ENCODE results near the gene MME. TPM values are rescaled to one million over a fixed set of nuclear protein-coding genes. Genes with fewer than 3 reads are reported as not detected.
"Not testable (repeated sequence)": the region's sequence is repeated elsewhere in the genome, so short reads cannot be mapped to it uniquely, and the experiment has no call there.

MME gene
- total and polyA plus RNA-seq, 4 donors, result 0.05 to 18.4 (median 3.8) TPM

DNA sequence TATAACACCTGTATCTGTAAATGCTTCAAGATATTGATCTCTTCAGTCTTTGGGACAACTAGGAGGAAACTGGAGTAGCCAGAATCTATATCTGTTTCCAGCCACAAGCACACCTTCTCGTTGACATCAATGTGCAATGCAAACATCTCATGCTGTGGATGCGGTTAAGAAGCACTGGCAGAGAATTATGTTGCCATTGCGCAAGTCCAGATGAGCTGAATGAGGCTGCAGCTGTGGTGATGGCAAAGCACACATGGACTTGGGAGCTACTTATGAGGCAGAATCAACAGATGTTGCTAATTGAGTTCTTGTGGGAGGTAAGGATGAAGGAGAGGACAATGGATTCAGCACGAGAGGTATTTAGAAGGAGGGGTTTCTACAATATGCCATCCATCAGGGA lies 122.5 kb downstream of the MME start:
- ATAC-seq (ENCODE audit: low FRiP score) (no peak), DNase-seq (no peak)
- H3K36me3 ChIP-seq (ENCODE audit: control insufficient read depth in 1 of 2, insufficient read depth in 2 of 2, low read length in 1 of 2), result no peaks in the 10 kb centered on the region
- H3K4me1 ChIP-seq (ENCODE audit: control insufficient read depth in 1 of 2, insufficient read depth in 2 of 2, low read length in 2 of 2), result no peaks in the 10 kb centered on the region
- WGBS, 2 donors, result 81 to 91% methylated on average over 4 of the region's 4 CpGs
- intact Hi-C loops (cut with DNase I), result no loop called here
- H3K4me3 ChIP-seq (ENCODE audit: low read length in 2 of 2), result no peak overlapping the region
- no peaks in the 10 kb centered on the region for H3K27me3 ChIP-seq (ENCODE audit: control insufficient read depth in 1 of 2, insufficient read depth in 2 of 2, low read length in 1 of 2)
- H3K27ac ChIP-seq (ENCODE audit: low read depth in 1 of 2, low read length in 2 of 2), result no peak overlapping the region
- H3K9me3 ChIP-seq (ENCODE audit: control insufficient read depth, low read length), result no peaks in the 10 kb centered on the region

- Histone ChIP-seq H3K9me3 (ENCODE audit: control insufficient read depth, low read length) (no peaks in the 10 kb centered on the region), H3K4me1 (ENCODE audit: control insufficient read depth in 1 of 2, insufficient read depth in 2 of 2, low read length in 2 of 2) (no peaks in the 10 kb centered on the region), H3K4me3 (ENCODE audit: low read length in 2 of 2) (no peak overlapping the region), H3K27me3 (ENCODE audit: control insufficient read depth in 1 of 2, insufficient read depth in 2 of 2, low read length in 1 of 2) (no peaks in the 10 kb centered on the region), H3K36me3 (ENCODE audit: control insufficient read depth in 1 of 2, insufficient read depth in 2 of 2, low read length in 1 of 2) (no peaks in the 10 kb centered on the region), H3K27ac (ENCODE audit: low read depth in 1 of 2, low read length in 2 of 2) (no peak overlapping the region)
- no peak for ATAC-seq (ENCODE audit: low FRiP score)
- intact Hi-C loops (cut with DNase I), result no loop called here
- no peak for DNase-seq
These were observed 124.7 kb downstream of the MME start for GRCh38 chr3:155204851-155205250.

DNA sequence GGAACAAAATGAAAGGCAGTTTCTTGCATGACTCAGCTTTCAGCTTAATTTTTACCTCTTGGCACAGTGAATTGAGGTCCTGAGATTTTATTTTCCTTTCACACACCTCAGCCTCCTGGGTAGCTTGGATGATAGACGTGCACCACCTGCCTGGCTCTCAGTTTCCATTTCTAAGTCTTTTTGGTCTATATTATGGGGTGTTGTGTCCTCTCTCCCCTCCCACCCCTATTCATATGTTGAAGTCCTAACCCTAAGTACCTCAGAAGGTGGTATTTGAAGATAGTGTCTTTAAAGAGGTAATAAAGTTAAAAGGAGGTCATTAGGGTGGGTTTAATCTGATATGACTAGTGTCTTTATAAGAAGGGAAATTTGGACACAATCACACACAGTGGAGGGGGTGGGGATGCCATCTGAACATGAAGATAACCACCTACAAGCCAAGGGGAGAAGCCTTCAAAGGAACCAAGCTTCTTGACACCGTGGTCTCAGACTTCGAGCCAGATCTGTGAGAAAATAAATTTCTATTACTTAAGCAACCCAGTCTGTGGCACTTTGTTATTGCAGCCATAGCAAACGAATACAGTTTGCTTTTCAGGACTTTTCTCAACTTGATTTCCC lies 128.2 kb downstream of the MME start:
- Histone ChIP-seq H3K36me3 (ENCODE audit: control insufficient read depth in 1 of 2, insufficient read depth in 2 of 2, low read length in 1 of 2) (no peaks in the 10 kb centered on the region), H3K27me3 (ENCODE audit: control insufficient read depth in 1 of 2, insufficient read depth in 2 of 2, low read length in 1 of 2) (no peaks in the 10 kb centered on the region), H3K27ac (ENCODE audit: low read depth in 1 of 2, low read length in 2 of 2) (no peak overlapping the region), H3K4me1 (ENCODE audit: control insufficient read depth in 1 of 2, insufficient read depth in 2 of 2, low read length in 2 of 2) (no peaks in the 10 kb centered on the region), H3K9me3 (ENCODE audit: control insufficient read depth, low read length) (no peaks in the 10 kb centered on the region), H3K4me3 (ENCODE audit: low read length in 2 of 2) (no peak overlapping the region)
- ATAC-seq (ENCODE audit: low FRiP score), result no peak
- no peak for DNase-seq
- intact Hi-C loops (cut with DNase I), result no loop called here
- 47 to 62% methylated on average over 4 of the region's 4 CpGs for WGBS, 2 donors

GRCh38 chr3:155210736-155211135 lies 130.6 kb downstream of the MME start:
- H3K36me3 ChIP-seq (ENCODE audit: control insufficient read depth in 1 of 2, insufficient read depth in 2 of 2, low read length in 1 of 2), result no peaks in the 10 kb centered on the region
- DNase-seq, result no peak
- intact Hi-C loops (cut with DNase I), result no loop called here
- no peak for ATAC-seq (ENCODE audit: low FRiP score)
- no peak overlapping the region for H3K4me3 ChIP-seq (ENCODE audit: low read length in 2 of 2)
- no peaks in the 10 kb centered on the region for H3K27me3 ChIP-seq (ENCODE audit: control insufficient read depth in 1 of 2, insufficient read depth in 2 of 2, low read length in 1 of 2)
- no peaks in the 10 kb centered on the region for H3K9me3 ChIP-seq (ENCODE audit: control insufficient read depth, low read length)
- no peaks in the 10 kb centered on the region for H3K4me1 ChIP-seq (ENCODE audit: control insufficient read depth in 1 of 2, insufficient read depth in 2 of 2, low read length in 2 of 2)
- H3K27ac ChIP-seq (ENCODE audit: low read depth in 1 of 2, low read length in 2 of 2), result no peak overlapping the region
- WGBS, 2 donors, result 91% methylated on average over 2 of the region's 2 CpGs

DNA sequence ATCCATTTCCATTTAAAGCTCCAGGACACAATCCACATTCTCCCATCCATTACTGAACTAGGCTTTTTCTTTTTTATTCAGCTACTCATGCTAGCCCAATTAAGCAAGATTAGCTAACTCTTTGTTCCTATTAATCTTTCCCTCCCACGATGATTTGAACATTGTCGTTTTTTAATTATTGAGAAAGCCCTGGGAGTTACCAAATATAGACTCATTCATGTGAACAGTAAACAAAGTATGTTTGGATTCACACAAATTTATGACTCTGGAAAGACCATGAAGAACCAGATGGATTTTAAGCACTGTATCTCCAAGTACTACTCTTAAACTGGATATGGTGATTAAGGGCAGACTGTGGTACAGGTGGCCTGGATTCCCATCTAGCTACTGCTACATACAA lies 131.1 kb downstream of the MME start:
- H3K9me3 ChIP-seq (ENCODE audit: control insufficient read depth, low read length), result no peaks in the 10 kb centered on the region
- H3K27me3 ChIP-seq (ENCODE audit: control insufficient read depth in 1 of 2, insufficient read depth in 2 of 2, low read length in 1 of 2), result no peaks in the 10 kb centered on the region
- intact Hi-C loops (cut with DNase I), result no loop called here
- H3K36me3 ChIP-seq (ENCODE audit: control insufficient read depth in 1 of 2, insufficient read depth in 2 of 2, low read length in 1 of 2), result no peaks in the 10 kb centered on the region
- H3K4me1 ChIP-seq (ENCODE audit: control insufficient read depth in 1 of 2, insufficient read depth in 2 of 2, low read length in 2 of 2), result no peaks in the 10 kb centered on the region
- ATAC-seq (ENCODE audit: low FRiP score), result no peak
- no peak overlapping the region for H3K27ac ChIP-seq (ENCODE audit: low read depth in 1 of 2, low read length in 2 of 2)
- WGBS, 2 donors, result 67 to 70% methylated on average over 2 of the region's 2 CpGs
- no peak for DNase-seq
- no peak overlapping the region for H3K4me3 ChIP-seq (ENCODE audit: low read length in 2 of 2)

DNA sequence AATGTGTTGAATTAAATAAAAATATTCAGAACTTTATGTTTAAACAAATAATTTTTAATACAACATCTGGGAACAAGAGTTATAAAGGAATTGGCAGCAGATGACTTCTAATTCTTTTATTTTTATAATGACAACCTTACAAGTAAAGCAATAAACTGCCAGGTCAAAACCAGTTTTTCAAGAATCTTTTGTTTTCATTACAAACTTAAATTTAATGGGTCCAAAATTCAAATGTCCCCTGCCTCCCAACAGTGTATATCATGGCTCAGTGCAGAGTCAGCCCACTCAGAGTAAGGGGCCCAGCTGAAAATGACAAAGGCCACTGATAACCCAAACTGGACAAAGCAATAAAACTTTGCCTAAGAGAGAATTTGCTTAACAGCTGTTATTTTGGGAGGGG lies 131.8 kb downstream of the MME start:
- Histone ChIP-seq H3K27me3 (ENCODE audit: control insufficient read depth in 1 of 2, insufficient read depth in 2 of 2, low read length in 1 of 2) (no peaks in the 10 kb centered on the region), H3K27ac (ENCODE audit: low read depth in 1 of 2, low read length in 2 of 2) (no peak overlapping the region), H3K9me3 (ENCODE audit: control insufficient read depth, low read length) (no peaks in the 10 kb centered on the region), H3K36me3 (ENCODE audit: control insufficient read depth in 1 of 2, insufficient read depth in 2 of 2, low read length in 1 of 2) (no peaks in the 10 kb centered on the region), H3K4me1 (ENCODE audit: control insufficient read depth in 1 of 2, insufficient read depth in 2 of 2, low read length in 2 of 2) (no peaks in the 10 kb centered on the region), H3K4me3 (ENCODE audit: low read length in 2 of 2) (no peak overlapping the region)
- no peak for ATAC-seq (ENCODE audit: low FRiP score)
- DNase-seq, result no peak
- intact Hi-C loops (cut with DNase I), result no loop called here

DNA sequence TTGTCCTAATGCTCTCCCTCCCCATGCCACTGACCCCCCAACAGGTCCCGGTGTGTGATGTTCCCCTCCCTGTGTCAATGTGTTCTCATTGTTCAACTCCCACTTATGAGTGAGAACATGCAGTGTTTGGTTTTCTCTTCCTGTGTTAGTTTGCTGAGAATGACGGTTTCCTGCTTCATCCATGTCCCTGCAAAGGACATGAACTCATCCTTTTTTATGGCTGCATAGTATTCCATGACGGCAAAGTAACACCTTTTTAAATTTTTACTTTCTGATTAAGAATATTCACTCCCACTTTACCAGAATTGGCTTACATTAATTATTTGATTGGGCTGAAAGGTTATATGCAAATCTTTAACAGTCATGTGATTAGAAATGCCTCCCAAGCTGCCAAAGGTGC lies 135.9 kb downstream of the MME start:
- H3K27me3 ChIP-seq (ENCODE audit: control insufficient read depth in 1 of 2, insufficient read depth in 2 of 2, low read length in 1 of 2); H3K4me3 ChIP-seq (ENCODE audit: low read length in 2 of 2); intact Hi-C loops (cut with DNase I); H3K4me1 ChIP-seq (ENCODE audit: control insufficient read depth in 1 of 2, insufficient read depth in 2 of 2, low read length in 2 of 2); H3K9me3 ChIP-seq (ENCODE audit: control insufficient read depth, low read length); H3K27ac ChIP-seq (ENCODE audit: low read depth in 1 of 2, low read length in 2 of 2); ATAC-seq (ENCODE audit: low FRiP score); DNase-seq; H3K36me3 ChIP-seq (ENCODE audit: control insufficient read depth in 1 of 2, insufficient read depth in 2 of 2, low read length in 1 of 2): not testable (repeated sequence)
- 86 to 90% methylated on average over 3 of the region's 3 CpGs for WGBS, 2 donors

DNA sequence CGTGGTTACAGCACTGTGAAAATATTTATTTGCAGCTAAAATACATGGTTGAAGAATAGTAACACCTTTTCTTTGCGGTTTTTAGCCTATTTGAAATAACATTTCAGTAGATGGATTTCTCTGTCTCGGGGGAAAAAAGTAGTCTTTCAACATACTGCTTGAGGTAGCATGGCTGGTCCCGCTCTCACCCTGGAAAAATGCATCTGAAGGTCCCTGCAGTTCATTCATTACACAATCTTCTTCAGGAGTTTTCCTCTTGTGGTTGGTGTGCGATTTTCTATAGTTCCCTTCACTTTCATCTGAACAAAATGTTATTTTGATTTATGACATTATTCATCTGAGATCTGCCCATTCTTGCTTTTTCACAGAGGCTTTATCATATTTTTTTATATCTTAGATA lies 137.5 kb downstream of the MME start:
- 33 to 46% methylated on average over 5 of the region's 5 CpGs for WGBS, 2 donors
- no peak for ATAC-seq (ENCODE audit: low FRiP score)

GRCh38 chr3:155218462-155218861 lies 138.3 kb downstream of the MME start:
- no peak overlapping the region for H3K27ac ChIP-seq (ENCODE audit: low read depth in 1 of 2, low read length in 2 of 2)

More for the DNA sequence above, 137.5 kb downstream of the MME start:
- H3K4me3 ChIP-seq (ENCODE audit: low read length in 2 of 2), result no peak overlapping the region
- no peak for DNase-seq
- intact Hi-C loops (cut with DNase I), result no loop called here
- H3K27ac ChIP-seq (ENCODE audit: low read depth in 1 of 2, low read length in 2 of 2), result no peak overlapping the region
- no peaks in the 10 kb centered on the region for H3K27me3 ChIP-seq (ENCODE audit: control insufficient read depth in 1 of 2, insufficient read depth in 2 of 2, low read length in 1 of 2)
- no peaks in the 10 kb centered on the region for H3K4me1 ChIP-seq (ENCODE audit: control insufficient read depth in 1 of 2, insufficient read depth in 2 of 2, low read length in 2 of 2)
- H3K36me3 ChIP-seq (ENCODE audit: control insufficient read depth in 1 of 2, insufficient read depth in 2 of 2, low read length in 1 of 2), result no peaks in the 10 kb centered on the region
- H3K9me3 ChIP-seq (ENCODE audit: control insufficient read depth, low read length), result peaks cover 2% of the 10 kb centered on the region

More at GRCh38 chr3:155218462-155218861, 138.3 kb downstream of the MME start:
- ATAC-seq (ENCODE audit: low FRiP score) (no peak), DNase-seq (no peak)
- Histone ChIP-seq H3K9me3 (ENCODE audit: control insufficient read depth, low read length) (peaks cover 2% of the 10 kb centered on the region), H3K4me1 (ENCODE audit: control insufficient read depth in 1 of 2, insufficient read depth in 2 of 2, low read length in 2 of 2) (no peaks in the 10 kb centered on the region), H3K27me3 (ENCODE audit: control insufficient read depth in 1 of 2, insufficient read depth in 2 of 2, low read length in 1 of 2) (no peaks in the 10 kb centered on the region), H3K36me3 (ENCODE audit: control insufficient read depth in 1 of 2, insufficient read depth in 2 of 2, low read length in 1 of 2) (no peaks in the 10 kb centered on the region), H3K4me3 (ENCODE audit: low read length in 2 of 2) (no peak overlapping the region)
- intact Hi-C loops (cut with DNase I), result no loop called here
- WGBS, 2 donors, result 56 to 65% methylated on average over 7 of the region's 7 CpGs
